ENCODE data around the gene SDS. TPM values are rescaled to one million over a fixed set of nuclear protein-coding genes. Genes with fewer than 3 reads are reported as not detected.

The SDS gene
- total and polyA plus RNA-seq, 2 of the 8 experiments (the other 6 are each of a cell fraction or from before 2014, with no cell fraction given): 0.21 TPM; not detected in 1

GRCh38 chr12:113435367-113435766 is 31.7 kb upstream of the SDS start:
- no peak overlapping the region for H2BK20ac ChIP-seq (ENCODE audit: low read length)
- no peak overlapping the region for H2AK5ac ChIP-seq (ENCODE audit: low read depth, low read length)
- 90% methylated on average over 5 of the region's 5 CpGs; no CpG with 5 or more reads in 1 of the 2 experiments for WGBS, 2 experiments (ENCODE audit: extremely low coverage in 1 of 2, insufficient coverage in 1 of 2, insufficient read length in 1 of 2, insufficient replicate concordance in 2 of 2, low coverage in 1 of 2, low lambda C conversion rate in 2 of 2, missing lambda C conversion rate in 1 of 2)
- H4K20me1 ChIP-seq (replicated peaks in 1 of 2; ENCODE audit: control insufficient read depth in 1 of 2, insufficient read depth in 2 of 2, low read length in 2 of 2): no peaks in the 10 kb centered on the region
- no peaks in the 10 kb centered on the region; a peak in 1 of 4 replicates for H3K9me3 ChIP-seq (ENCODE audit: insufficient read depth in 2 of 2, low read depth in 1 of 2, low read length in 1 of 2)
- H3K56ac ChIP-seq (replicated peaks; ENCODE audit: insufficient read length, low read depth, low read length): no peak overlapping the region
- H2BK120ac ChIP-seq (replicated peaks; ENCODE audit: low read depth, low read length): no peak overlapping the region
- H2BK12ac ChIP-seq (ENCODE audit: low read depth, low read length): no peak overlapping the region
- H2BK15ac ChIP-seq (ENCODE audit: low read length): no peak overlapping the region
- H3K79me2 ChIP-seq (ENCODE audit: control insufficient read depth in 1 of 2, insufficient read depth in 2 of 2, low read length in 2 of 2): no peaks in the 10 kb centered on the region
- H3K4me3 ChIP-seq (ENCODE audit: extremely low read depth in 1 of 4, insufficient read depth in 2 of 4, low read depth in 3 of 4, low read length in 4 of 4): no peak overlapping the region
- H3K14ac ChIP-seq (ENCODE audit: insufficient read length): no peak overlapping the region
- no peaks in the 10 kb centered on the region; a peak in 1 of 8 replicates for H3K36me3 ChIP-seq (ENCODE audit: control insufficient read depth in 2 of 4, insufficient read depth in 4 of 4, low read length in 3 of 4)
- no peak for FAIRE-seq
- no peak overlapping the region for H3K9ac ChIP-seq (replicated peaks in 1 of 4; ENCODE audit: extremely low read depth in 1 of 4, low read depth in 3 of 4, low read length in 3 of 4)
- H3K27me3 ChIP-seq (replicated peaks in 1 of 4; ENCODE audit: control insufficient read depth in 3 of 4, extremely low read depth in 1 of 4, insufficient read depth in 3 of 4, low read length in 3 of 4): no peaks in the 10 kb centered on the region; a peak in 2 of 7 replicates
- no peak overlapping the region for H4K91ac ChIP-seq (replicated peaks; ENCODE audit: insufficient read length, low read length)
- CTCF ChIA-PET (ENCODE audit: partially characterized antibody): interaction anchor here (0.6 to 3.1 kb wide), 4 partner anchors 11 to 466 kb away, joined by 3 to 26 read pairs (median 5); no protein-coding TSS in a partner anchor
- H3K4me2 ChIP-seq (ENCODE audit: insufficient read depth in 1 of 2, low read depth in 2 of 2, low read length in 2 of 2): no peak overlapping the region
- H4K5ac ChIP-seq (ENCODE audit: insufficient read length, low read depth, low read length): no peak overlapping the region
- H4K8ac ChIP-seq (ENCODE audit: extremely low read depth, insufficient read depth, low read length): no peak overlapping the region
- POLR2A ChIA-PET (ENCODE audit: partially characterized antibody): interaction anchor here (1.1 kb wide), 1 partner anchor 10 kb away, joined by 5 read pairs; no protein-coding TSS in a partner anchor
- no peak overlapping the region for H3K18ac ChIP-seq (ENCODE audit: extremely low read depth, low read length)
- H2BK5ac ChIP-seq (ENCODE audit: low read depth, low read length): no peak overlapping the region
- peaks cover 0 to 2% (median under 1%) of the 10 kb centered on the region in 4 experiments; a peak in 2 of 7 replicates for H3K4me1 ChIP-seq (replicated peaks in 1 of 4; ENCODE audit: control insufficient read depth in 3 of 4, insufficient read depth in 4 of 4, low read length in 3 of 4)
- H3K23ac ChIP-seq (ENCODE audit: insufficient read length): no peak overlapping the region
- DNase-seq (ENCODE audit: low read depth in 1 of 2, low spot score in 2 of 2): no peak
- H3K79me1 ChIP-seq (ENCODE audit: low read depth, low read length): no peaks in the 10 kb centered on the region
- no peak overlapping the region for H3K4ac ChIP-seq (replicated peaks; ENCODE audit: insufficient read length, low read depth, low read length)
- peaks cover 6% of the 10 kb centered on the region; the same call in 1 of the 2 replicates for H3K23me2 ChIP-seq (ENCODE audit: low read depth, low read length)
- H2AFZ ChIP-seq (ENCODE audit: low read length): no peak overlapping the region
- H3K27ac ChIP-seq (ENCODE audit: low read depth, low read length): no peak overlapping the region
- no peak for TF ChIP-seq GABPA (IDR thresholded peaks at IDR 0.05; ENCODE audit: borderline replicate concordance, insufficient read depth, low read length)
- no peak for TF ChIP-seq TBP (IDR thresholded peaks at IDR 0.05; ENCODE audit: low read depth, low read length)
- TF ChIP-seq SUZ12 (IDR thresholded peaks at IDR 0.05; ENCODE audit: low read length): no peak
- TF ChIP-seq RAD21 (IDR thresholded peaks at IDR 0.05 in 1 of 2, conservative IDR thresholded peaks at IDR 0.05 in 1 of 2; ENCODE audit: low read depth in 2 of 2, low read length in 2 of 2): no peak
- TF ChIP-seq E2F6 (IDR thresholded peaks at IDR 0.05): no peak
- no peak for TF ChIP-seq CREB1 (IDR thresholded peaks at IDR 0.05)
- no peak for TF ChIP-seq CTCF (IDR thresholded peaks at IDR 0.05; ENCODE audit: control extremely low read depth in 1 of 3, insufficient read depth in 1 of 3, low read depth in 1 of 3, low read length in 3 of 3)
- TF ChIP-seq PHF8 (conservative IDR thresholded peaks at IDR 0.05; ENCODE audit: low read depth, low read length): no peak
- no peak for TF ChIP-seq SIRT6 (IDR thresholded peaks at IDR 0.05; ENCODE audit: low read length)
- no peak for TF ChIP-seq TAF7 (optimal IDR thresholded peaks at IDR 0.05; ENCODE audit: borderline replicate concordance, low read depth, low read length)
